ENCODE results near the gene COL23A1. TPM values are rescaled to one million over a fixed set of nuclear protein-coding genes. Genes with fewer than 3 reads are reported as not detected.

COL23A1 gene
- total and polyA plus RNA-seq, 2 experiments from 2014 or later, result 1.1 to 5.1 TPM

DNA sequence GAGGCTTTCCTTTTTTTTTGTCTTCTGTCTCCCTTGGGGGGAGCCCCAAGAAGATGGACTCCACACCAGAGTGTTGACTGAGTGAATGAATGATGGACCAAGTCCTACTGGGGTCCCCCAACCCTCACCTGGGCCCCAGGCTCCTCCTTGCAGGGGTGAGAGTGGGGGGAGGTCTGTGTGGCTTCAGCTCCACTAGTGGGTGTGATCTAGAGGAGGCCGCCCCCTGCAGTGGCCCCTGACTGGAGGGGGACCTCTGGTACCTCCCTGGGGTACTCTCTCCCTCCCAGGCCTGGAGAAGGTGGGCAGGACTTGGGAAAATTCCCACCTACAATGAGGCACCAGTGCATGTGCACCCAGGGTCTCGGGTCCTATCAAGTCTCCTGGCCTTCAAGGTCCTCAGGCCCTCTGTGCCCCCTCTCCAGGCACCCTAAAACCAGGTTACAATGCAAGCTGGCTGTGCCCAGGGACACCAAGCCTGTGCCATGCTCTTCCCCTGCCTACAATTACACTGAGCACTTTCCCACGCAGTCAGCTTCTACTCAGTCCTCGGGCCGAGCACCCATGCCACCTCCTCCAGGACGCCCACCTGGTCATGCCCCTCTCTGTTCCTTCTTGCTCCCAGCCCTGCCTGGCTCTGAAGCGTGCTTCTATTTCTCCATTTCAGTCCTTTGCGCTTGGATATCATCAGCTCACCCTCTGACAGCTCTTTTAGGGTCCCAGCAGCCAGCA lies 240.4 kb downstream of the COL23A1 start:
- Histone ChIP-seq H3K79me2 (no peaks in the 10 kb centered on the region), H3K9me3 (ENCODE audit: low read depth) (no peaks in the 10 kb centered on the region), H3K4me2 (no peak overlapping the region), H3K4me3 (no peak overlapping the region), H3K4me1 (ENCODE audit: insufficient read depth) (no peaks in the 10 kb centered on the region), H3K36me3 (replicated peaks; ENCODE audit: insufficient read depth, low read depth) (no peaks in the 10 kb centered on the region), H3K27me3 (no peaks in the 10 kb centered on the region), H3K9me2 (replicated peaks; ENCODE audit: insufficient read depth) (no peaks in the 10 kb centered on the region), H4K20me1 (ENCODE audit: insufficient read depth, poor library complexity, severe bottlenecking) (no peaks in the 10 kb centered on the region), H3K27ac (peak overlapping the region; percentile 16), H2AFZ (no peak overlapping the region)
- no peak for TF ChIP-seq EZH2 (IDR thresholded peaks at IDR 0.05; ENCODE audit: borderline replicate concordance)
- TF ChIP-seq, protein P1, sequence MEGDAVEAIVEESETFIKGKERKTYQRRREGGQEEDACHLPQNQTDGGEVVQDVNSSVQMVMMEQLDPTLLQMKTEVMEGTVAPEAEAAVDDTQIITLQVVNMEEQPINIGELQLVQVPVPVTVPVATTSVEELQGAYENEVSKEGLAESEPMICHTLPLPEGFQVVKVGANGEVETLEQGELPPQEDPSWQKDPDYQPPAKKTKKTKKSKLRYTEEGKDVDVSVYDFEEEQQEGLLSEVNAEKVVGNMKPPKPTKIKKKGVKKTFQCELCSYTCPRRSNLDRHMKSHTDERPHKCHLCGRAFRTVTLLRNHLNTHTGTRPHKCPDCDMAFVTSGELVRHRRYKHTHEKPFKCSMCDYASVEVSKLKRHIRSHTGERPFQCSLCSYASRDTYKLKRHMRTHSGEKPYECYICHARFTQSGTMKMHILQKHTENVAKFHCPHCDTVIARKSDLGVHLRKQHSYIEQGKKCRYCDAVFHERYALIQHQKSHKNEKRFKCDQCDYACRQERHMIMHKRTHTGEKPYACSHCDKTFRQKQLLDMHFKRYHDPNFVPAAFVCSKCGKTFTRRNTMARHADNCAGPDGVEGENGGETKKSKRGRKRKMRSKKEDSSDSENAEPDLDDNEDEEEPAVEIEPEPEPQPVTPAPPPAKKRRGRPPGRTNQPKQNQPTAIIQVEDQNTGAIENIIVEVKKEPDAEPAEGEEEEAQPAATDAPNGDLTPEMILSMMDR (IDR thresholded peaks at IDR 0.05; ENCODE audit: poor library complexity), result no peak
- no peak for TF ChIP-seq EZH2phosphoT487 (IDR thresholded peaks at IDR 0.05; ENCODE audit: low read depth, severe bottlenecking, unreplicated experiment)
- 94% methylated on average over 8 of the region's 8 CpGs for WGBS (ENCODE audit: low lambda C conversion rate, missing lambda C conversion rate)
- no peak for DNase-seq (ENCODE audit: low spot score)

DNA sequence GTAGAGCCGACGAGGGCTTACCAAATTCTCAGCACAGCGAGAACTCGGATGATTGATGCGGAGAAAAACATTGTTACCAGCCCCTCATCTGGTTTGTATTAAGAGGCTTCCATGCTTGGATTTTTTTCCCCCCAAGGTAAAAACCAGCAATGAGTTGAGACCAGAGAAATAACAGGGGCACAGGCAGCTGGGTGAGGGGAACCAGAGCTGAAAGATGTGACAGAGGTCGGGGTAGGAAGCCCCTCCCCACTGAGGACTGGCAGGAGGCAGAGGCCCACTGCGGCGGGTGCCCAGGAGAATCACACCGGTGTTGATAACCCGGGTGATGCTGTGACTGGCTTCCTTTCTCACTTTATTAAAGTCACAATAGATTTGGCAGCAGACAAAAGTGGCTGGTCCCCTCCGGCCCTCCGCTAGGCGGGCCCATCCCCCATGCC lies 241.1 kb downstream of the COL23A1 start:
- Histone ChIP-seq H3K4me1 (ENCODE audit: insufficient read depth) (no peaks in the 10 kb centered on the region), H3K9me3 (ENCODE audit: low read depth) (no peaks in the 10 kb centered on the region), H3K36me3 (replicated peaks; ENCODE audit: insufficient read depth, low read depth) (no peaks in the 10 kb centered on the region), H3K4me3 (no peak overlapping the region), H3K27me3 (no peaks in the 10 kb centered on the region), H2AFZ (no peak overlapping the region), H3K79me2 (no peaks in the 10 kb centered on the region), H3K4me2 (peak overlapping the region; percentile 51), H4K20me1 (ENCODE audit: insufficient read depth, poor library complexity, severe bottlenecking) (no peaks in the 10 kb centered on the region), H3K9me2 (replicated peaks; ENCODE audit: insufficient read depth) (no peaks in the 10 kb centered on the region), H3K27ac (peak overlapping the region; percentile 45)
- 49% methylated on average over 9 of the region's 13 CpGs for WGBS (ENCODE audit: low lambda C conversion rate, missing lambda C conversion rate)
- TF ChIP-seq, protein P1 (IDR thresholded peaks at IDR 0.05; ENCODE audit: poor library complexity), result no peak
- no peak for TF ChIP-seq EZH2 (IDR thresholded peaks at IDR 0.05; ENCODE audit: borderline replicate concordance)
- no peak for TF ChIP-seq EZH2phosphoT487 (IDR thresholded peaks at IDR 0.05; ENCODE audit: low read depth, severe bottlenecking, unreplicated experiment)
- no peak for DNase-seq (ENCODE audit: low spot score)

- no peaks in the 10 kb centered on the region for H3K9me3 ChIP-seq (ENCODE audit: low read depth)
- no peaks in the 10 kb centered on the region for H3K9me2 ChIP-seq (replicated peaks; ENCODE audit: insufficient read depth)
- H3K79me2 ChIP-seq, result no peaks in the 10 kb centered on the region
- H2AFZ ChIP-seq, result no peak overlapping the region
- H3K27me3 ChIP-seq, result no peaks in the 10 kb centered on the region
- TF ChIP-seq, protein P1 (IDR thresholded peaks at IDR 0.05; ENCODE audit: poor library complexity), result no peak
- TF ChIP-seq EZH2phosphoT487 (IDR thresholded peaks at IDR 0.05; ENCODE audit: low read depth, severe bottlenecking, unreplicated experiment) (no peak), EZH2 (IDR thresholded peaks at IDR 0.05; ENCODE audit: borderline replicate concordance) (no peak)
- no peak for DNase-seq (ENCODE audit: low spot score)
- H4K20me1 ChIP-seq (ENCODE audit: insufficient read depth, poor library complexity, severe bottlenecking), result no peaks in the 10 kb centered on the region
- no peak overlapping the region for H3K4me3 ChIP-seq
- H3K4me1 ChIP-seq (ENCODE audit: insufficient read depth), result no peaks in the 10 kb centered on the region
- H3K36me3 ChIP-seq (replicated peaks; ENCODE audit: insufficient read depth, low read depth), result no peaks in the 10 kb centered on the region
- no peak overlapping the region for H3K4me2 ChIP-seq
- no peak overlapping the region for H3K27ac ChIP-seq
- whole genome bisulfite sequencing (ENCODE audit: low lambda C conversion rate, missing lambda C conversion rate), result 68% methylated on average over 15 of the region's 15 CpGs
Measured at GRCh38 chr5:178348356-178349074, 241.7 kb downstream of the COL23A1 start.

Measured in hepatocyte (in vitro differentiated cells).